Neural progenitor cell (in vitro differentiated cells): Measurements from ENCODE around the gene RNF212. TPM values are rescaled to one million over a fixed set of nuclear protein-coding genes. Genes with fewer than 3 reads are reported as not detected.

Experiments used
- DNase-seq: peaks from one replicate; pipeline ENCODE4 v3.0.0-alpha.2; 2016; ENCODE audit warnings: low spot score
- H2AFZ ChIP-seq: fragments of 200-600 bp; sonication (generic); replicated peaks from 2 replicates; pipeline ENCODE4 v1.6.1; 2016; ENCODE audit warnings: antibody characterized with exemption
- H3F3A ChIP-seq: fragments of 200-600 bp; sonication (generic); 2 replicates; pipeline ENCODE4 v1.6.1; 2016; ENCODE audit warnings: antibody characterized with exemption, low read depth
- H3K27ac ChIP-seq: fragments of 200-600 bp; sonication (generic); 2 replicates; pipeline ENCODE4 v1.5.1; 2016; ENCODE audit warnings: mild to moderate bottlenecking
- H3K27me3 ChIP-seq: fragments of 200-600 bp; sonication (generic); 2 replicates; pipeline ENCODE4 v1.6.1; 2016; ENCODE audit warnings: mild to moderate bottlenecking, moderate library complexity
- H3K36me3 ChIP-seq: fragments of 200-600 bp; sonication (generic); 2 replicates; pipeline ENCODE4 v1.5.1; 2016
- H3K4me1 ChIP-seq: fragments of 200-600 bp; sonication (generic); 2 replicates; pipeline ENCODE4 v1.6.1; 2016; ENCODE audit warnings: mixed run types
- H3K4me2 ChIP-seq: fragments of 200-600 bp; sonication (generic); 2 replicates; pipeline ENCODE4 v1.6.1; 2016
- H3K4me3 ChIP-seq: fragments of 200-600 bp; sonication (generic); 2 replicates; pipeline ENCODE4 v1.5.1; 2016
- H3K79me2 ChIP-seq: fragments of 200-600 bp; sonication (generic); 2 replicates; pipeline ENCODE4 v1.6.1; 2016; ENCODE audit warnings: low read depth
- H3K9ac ChIP-seq: fragments of 200-600 bp; sonication (generic); 2 replicates; pipeline ENCODE4 v1.6.1; 2016
- H3K9me3 ChIP-seq: fragments of 200-600 bp; sonication (generic); 2 replicates; pipeline ENCODE4 v1.5.1; 2016; ENCODE audit warnings: low read depth
- H4K20me1 ChIP-seq: fragments of 200-600 bp; sonication (generic); 2 replicates; pipeline ENCODE4 v1.6.1; 2016; ENCODE audit warnings: low read depth
- H3K27ac Mint-ChIP-seq: 3 replicates; pipeline ENCODE4 v1.8.0; 2021; ENCODE audit warnings: mixed read lengths
- H3K27me3 Mint-ChIP-seq: 2 replicates; pipeline ENCODE4 v1.8.0; 2022; ENCODE audit warnings: low read depth, mild to moderate bottlenecking, inconsistent platforms, moderate library complexity, mixed read lengths; ENCODE audit not compliant: insufficient read depth
- H3K36me3 Mint-ChIP-seq: 3 replicates; pipeline ENCODE4 v1.8.0; 2021; ENCODE audit warnings: mixed read lengths
- H3K4me1 Mint-ChIP-seq: 3 replicates; pipeline ENCODE4 v1.8.0; 2021; ENCODE audit warnings: mixed read lengths
- H3K4me3 Mint-ChIP-seq: 3 replicates; pipeline ENCODE4 v1.8.0; 2021; ENCODE audit warnings: mild to moderate bottlenecking, moderate library complexity, mixed read lengths
- H3K9me3 Mint-ChIP-seq: 3 replicates; pipeline ENCODE4 v1.8.0; 2020; ENCODE audit warnings: mixed read lengths
- CTCF ChIP-seq: fragments of 200-600 bp; sonication (generic); IDR thresholded peaks from 2 replicates; pipeline ENCODE4 v1.5.1; 2017; ENCODE audit warnings: antibody characterized with exemption, mild to moderate bottlenecking
- EZH2 ChIP-seq: fragments of 200-600 bp; sonication (generic); IDR thresholded peaks from 2 replicates; pipeline ENCODE4 v1.6.1; 2017; ENCODE audit warnings: antibody characterized with exemption, mild to moderate bottlenecking, moderate library complexity
- EZH2phosphoT487 ChIP-seq: fragments of 200-600 bp; sonication (generic); IDR thresholded peaks from 2 replicates; pipeline ENCODE4 v1.6.1; 2017; ENCODE audit warnings: antibody characterized with exemption
- total RNA-seq: library from RNA; depleted of rRNA; stranded (reverse); fragments of >200 nt; gene quantifications from 2 replicates; pipeline ENCODE4 v1.2.3, GENCODE V29; 2015; ENCODE audit warnings: low replicate concordance

The RNF212 gene
- total RNA-seq, 1 donor from 2014 or later, result 3.4 TPM

- no peak overlapping the region for H3K4me3 Mint-ChIP-seq
- peaks cover 4% of the 10 kb centered on the region for H3K27me3 Mint-ChIP-seq
- DNase-seq, result no peak
- no peaks in the 10 kb centered on the region for H4K20me1 ChIP-seq
- H3K9ac ChIP-seq, result no peak overlapping the region
- H3K27me3 ChIP-seq, result no peaks in the 10 kb centered on the region
- H3K27ac Mint-ChIP-seq, result no peak overlapping the region
- TF ChIP-seq CTCF (no peak), EZH2 (no peak), EZH2phosphoT487 (no peak)
- H3K27ac ChIP-seq, result no peak overlapping the region
- no peaks in the 10 kb centered on the region for H3K9me3 Mint-ChIP-seq
- H3K4me1 ChIP-seq, result peaks cover 34% of the 10 kb centered on the region
- H3K36me3 ChIP-seq, result no peaks in the 10 kb centered on the region
- no peaks in the 10 kb centered on the region for H3K36me3 Mint-ChIP-seq
- no peak overlapping the region for H3K4me2 ChIP-seq
- H3K9me3 ChIP-seq, result no peaks in the 10 kb centered on the region
- no peak overlapping the region for H2AFZ ChIP-seq
- H3K79me2 ChIP-seq, result no peaks in the 10 kb centered on the region
- H3K4me1 Mint-ChIP-seq, result peaks cover 14% of the 10 kb centered on the region
- H3F3A ChIP-seq, result peaks cover 11% of the 10 kb centered on the region
- H3K4me3 ChIP-seq, result no peak overlapping the region
Observed at GRCh38 chr4:1036095-1036494, 77.3 kb downstream of the RNF212 start.

GRCh38 chr4:1035510-1035909 is 77.9 kb downstream of the RNF212 start:
- Mint-ChIP-seq H3K9me3 (no peaks in the 10 kb centered on the region), H3K27ac (no peak overlapping the region), H3K4me3 (no peak overlapping the region), H3K4me1 (peaks cover 13% of the 10 kb centered on the region), H3K27me3 (peaks cover 4% of the 10 kb centered on the region), H3K36me3 (no peaks in the 10 kb centered on the region)
- no peak overlapping the region for H2AFZ ChIP-seq
- TF ChIP-seq EZH2phosphoT487 (no peak), CTCF (no peak), EZH2 (no peak)
- H3K36me3 ChIP-seq, result no peaks in the 10 kb centered on the region
- no peak overlapping the region for H3K9ac ChIP-seq
- H3K4me1 ChIP-seq, result peaks cover 29% of the 10 kb centered on the region
- no peak overlapping the region for H3K4me2 ChIP-seq
- no peak for DNase-seq
- H3K27ac ChIP-seq, result no peak overlapping the region
- H3F3A ChIP-seq, result peaks cover 6% of the 10 kb centered on the region
- H3K79me2 ChIP-seq, result no peaks in the 10 kb centered on the region
- H4K20me1 ChIP-seq, result no peaks in the 10 kb centered on the region
- no peaks in the 10 kb centered on the region for H3K27me3 ChIP-seq
- no peaks in the 10 kb centered on the region for H3K9me3 ChIP-seq
- no peak overlapping the region for H3K4me3 ChIP-seq

GRCh38 chr4:1033840-1034551 is 79.4 kb downstream of the RNF212 start:
- H3K4me2 ChIP-seq, result no peak overlapping the region
- no peaks in the 10 kb centered on the region for H3K9me3 ChIP-seq
- no peak overlapping the region for H3K27ac ChIP-seq
- no peaks in the 10 kb centered on the region for H3K9me3 Mint-ChIP-seq
- H3K79me2 ChIP-seq, result no peaks in the 10 kb centered on the region
- H3K27ac Mint-ChIP-seq, result no peak overlapping the region
- H3K36me3 Mint-ChIP-seq, result no peaks in the 10 kb centered on the region
- H3K27me3 Mint-ChIP-seq, result peaks cover 6% of the 10 kb centered on the region
- no peaks in the 10 kb centered on the region for H3K27me3 ChIP-seq
- H4K20me1 ChIP-seq, result no peaks in the 10 kb centered on the region
- H3K4me1 Mint-ChIP-seq, result peaks cover 9% of the 10 kb centered on the region
- H3K4me3 ChIP-seq, result no peak overlapping the region
- H3K4me1 ChIP-seq, result peaks cover 18% of the 10 kb centered on the region
- no peaks in the 10 kb centered on the region for H3K36me3 ChIP-seq
- H3F3A ChIP-seq, result no peaks in the 10 kb centered on the region
- DNase-seq, result no peak
- H3K4me3 Mint-ChIP-seq, result no peak overlapping the region
- no peak overlapping the region for H2AFZ ChIP-seq
- no peak overlapping the region for H3K9ac ChIP-seq
- TF ChIP-seq EZH2phosphoT487, result no peak
- no peak for TF ChIP-seq CTCF
- TF ChIP-seq EZH2, result no peak
